GM12878 (cell line): ENCODE data around the gene CDC37. TPM values are rescaled to one million over a fixed set of nuclear protein-coding genes. Genes with fewer than 3 reads are reported as not detected.

Source experiments
- CTCF ChIP-seq, 3 experiments: IDR thresholded peaks in 2 of 3; conservative IDR thresholded peaks in 1 of 3; 2 replicates each; pipeline ENCODE4 v1.5.1; 2011; ENCODE audit warnings: low read depth in 3 of 3, low read length in 3 of 3, mild to moderate bottlenecking in 3 of 3, control low read depth in 2 of 3, moderate library complexity in 2 of 3, inconsistent platforms in 1 of 3, mixed read lengths in 1 of 3; ENCODE audit not compliant: control insufficient read depth in 2 of 3, insufficient read depth in 1 of 3; ENCODE audit errors: extremely low read depth in 1 of 3
- EZH2 ChIP-seq: IDR thresholded peaks from 2 replicates; pipeline ENCODE4 v1.6.1; 2012; ENCODE audit warnings: low read depth, mild to moderate bottlenecking, control low read depth, inconsistent platforms, low read length, borderline replicate concordance; ENCODE audit not compliant: control insufficient read depth
- FOXK2 ChIP-seq: fragments of 450-650 bp; IDR thresholded peaks from 2 replicates; pipeline ENCODE4 v1.6.1; 2017; ENCODE audit warnings: mild to moderate bottlenecking, moderate library complexity
- GABPA ChIP-seq: IDR thresholded peaks from 2 replicates; pipeline ENCODE4 v1.6.1; 2014; ENCODE audit warnings: antibody characterized with exemption, low read depth, mild to moderate bottlenecking, inconsistent platforms
- HCFC1 ChIP-seq: fragments of 150-350 bp; IDR thresholded peaks from 2 replicates; pipeline ENCODE4 v1.6.1; 2014; ENCODE audit warnings: low read length
- HDAC2 ChIP-seq: fragments of 200-600 bp; sonication (generic); IDR thresholded peaks from 2 replicates; pipeline ENCODE4 v1.6.1; 2017
- HSF1 ChIP-seq: fragments of 150-350 bp; IDR thresholded peaks from 2 replicates; pipeline ENCODE4 v1.6.1; 2014; ENCODE audit warnings: mild to moderate bottlenecking, low read depth, low read length
- IKZF1 ChIP-seq: fragments of 450-650 bp; conservative IDR thresholded peaks from 2 replicates; pipeline ENCODE4 v1.6.1; 2017; ENCODE audit warnings: antibody characterized with exemption, mild to moderate bottlenecking
- IRF5 ChIP-seq: fragments of 450-650 bp; IDR thresholded peaks from 2 replicates; pipeline ENCODE4 v1.6.1; 2017; ENCODE audit warnings: borderline replicate concordance
- KDM1A ChIP-seq: fragments of 200-600 bp; sonication (generic); IDR thresholded peaks from 2 replicates; pipeline ENCODE4 v1.6.1; 2016; ENCODE audit warnings: borderline replicate concordance
- LARP7 ChIP-seq: fragments of 450-650 bp; IDR thresholded peaks from 2 replicates; pipeline ENCODE4 v1.6.1; 2017; ENCODE audit warnings: mild to moderate bottlenecking
- MEF2B ChIP-seq: fragments of 450-650 bp; IDR thresholded peaks from 2 replicates; pipeline ENCODE4 v1.6.1; 2018; ENCODE audit warnings: mild to moderate bottlenecking, moderate library complexity; ENCODE audit not compliant: partially characterized antibody, poor library complexity, severe bottlenecking
- MTA3 ChIP-seq: IDR thresholded peaks from 2 replicates; pipeline ENCODE4 v1.6.1; 2012; ENCODE audit warnings: low read length, inconsistent platforms, borderline replicate concordance
- NFYB ChIP-seq: IDR thresholded peaks from 2 replicates; pipeline ENCODE4 v1.6.1; 2011; ENCODE audit warnings: low read depth, mild to moderate bottlenecking, low read length, improper control_type of control experiment, moderate library complexity; ENCODE audit not compliant: insufficient read depth
- NR2C2 ChIP-seq: IDR thresholded peaks from 2 replicates; pipeline ENCODE4 v1.6.1; 2011; ENCODE audit warnings: borderline replicate concordance, low read depth; ENCODE audit not compliant: control insufficient read depth, insufficient read length
- PAX8 ChIP-seq: fragments of 450-650 bp; IDR thresholded peaks from 2 replicates; pipeline ENCODE4 v1.6.1; 2017; ENCODE audit warnings: mild to moderate bottlenecking, moderate library complexity
- POU2F2 ChIP-seq: IDR thresholded peaks from 3 replicates; pipeline ENCODE4 v1.6.1; 2011; ENCODE audit warnings: low read depth, mild to moderate bottlenecking, low read length, borderline replicate concordance
- RELB ChIP-seq: fragments of 450-650 bp; IDR thresholded peaks from 2 replicates; pipeline ENCODE4 v1.6.1; 2017; ENCODE audit warnings: low read depth, mild to moderate bottlenecking, moderate library complexity
- SKIL ChIP-seq: fragments of 450-650 bp; IDR thresholded peaks from 2 replicates; pipeline ENCODE4 v1.6.1; 2017; ENCODE audit warnings: mild to moderate bottlenecking, low read depth, inconsistent platforms; ENCODE audit not compliant: poor library complexity, severe bottlenecking
- SREBF2 ChIP-seq: IDR thresholded peaks from 2 replicates; pipeline ENCODE4 v1.6.1; 2012; ENCODE audit warnings: mild to moderate bottlenecking, low read length
- TARDBP ChIP-seq: IDR thresholded peaks from 2 replicates; pipeline ENCODE4 v1.6.1; 2016; ENCODE audit warnings: borderline replicate concordance
- ZNF217 ChIP-seq: fragments of 450-650 bp; IDR thresholded peaks from 2 replicates; pipeline ENCODE4 v1.6.1; 2017; ENCODE audit warnings: antibody characterized with exemption, mild to moderate bottlenecking
- polyA plus RNA-seq, 11 experiments: library from polyadenylated mRNA; depleted of rRNA in 4 of 11; unstranded in 6 of 11; stranded (reverse) in 5 of 11; fragments of >200 nt; fragmentation: Nextera tagmentation in 4 of 11; fragmentation: Illumina TruSeq in 1 of 11; extraction: Ambion mirVana in 4 of 11; extraction: Trizol in 1 of 11; gene quantifications; 1 replicate in 1 of 11; 2 replicates in 10 of 11; pipeline versions ENCODE4 v1.2.1 to v1.2.3, GENCODE V29; 2011 to 2016; ENCODE audit warnings: inconsistent platforms in 2 of 11, missing spikeins in 2 of 11, low read depth in 1 of 11
- total RNA-seq, 4 experiments: library from RNA; depleted of rRNA in 3 of 4; stranded (reverse); fragments of >200 nt in 3 of 4; fragmentation: Illumina TruSeq in 1 of 4; extraction: Trizol in 1 of 4; gene quantifications; 2 replicates each; pipeline versions ENCODE4 v1.2.1 to v1.2.3, GENCODE V29; 2013 to 2021

Gene CDC37
- total and polyA plus RNA-seq, 10 of the 15 experiments (the other 5 are each of a cell fraction or from before 2014, with no cell fraction given), result 4.7 to 265 (median 176) TPM

GRCh38 chr19:10431254-10431942 lies 28.1 kb upstream of the CDC37 start (continued):
- peak; percentile 82 for TF ChIP-seq IRF5
- TF ChIP-seq EZH2, result no peak
- no peak for TF ChIP-seq HSF1
- peak; percentile 89 for TF ChIP-seq IKZF1
- peak; percentile 61 for TF ChIP-seq SKIL
- TF ChIP-seq MTA3, result 0 out of 2 replicates have a peak, but pooled peaks have one; percentile 65
- TF ChIP-seq FOXK2, result no peak
- TF ChIP-seq SREBF2, result no peak
- TF ChIP-seq CTCF (IDR thresholded peaks at IDR 0.05 in 2 of 3, conservative IDR thresholded peaks at IDR 0.05 in 1 of 3; ENCODE audit: control insufficient read depth in 2 of 3, extremely low read depth in 1 of 3, insufficient read depth in 1 of 3, low read depth in 3 of 3, low read length in 3 of 3), result peak in 1 of 3 experiments; percentile 7; a peak in 1 of 6 replicates
- no peak; the same call in 2 of the 3 replicates for TF ChIP-seq POU2F2
- TF ChIP-seq NR2C2, result no peak
- peak; percentile 63; the same call in 1 of the 2 replicates for TF ChIP-seq RELB
- no peak for TF ChIP-seq LARP7
- peak; percentile 88; the same call in 1 of the 2 replicates for TF ChIP-seq HDAC2
- no peak for TF ChIP-seq NFYB
- TF ChIP-seq KDM1A, result peak; percentile 77; the same call in 1 of the 2 replicates
- TF ChIP-seq TARDBP, result no peak
- TF ChIP-seq GABPA, result no peak
- TF ChIP-seq PAX8, result no peak
- TF ChIP-seq HCFC1, result no peak
- TF ChIP-seq MEF2B, result no peak
- peak; percentile 97 for TF ChIP-seq ZNF217
